Measurements from ENCODE around the gene CCDC24. TPM values are rescaled to one million over a fixed set of nuclear protein-coding genes. Genes with fewer than 3 reads are reported as not detected.
A peak's percentile ranks its signal among the peaks of the same experiment; 100 is the strongest.

Gene CCDC24
- total RNA-seq, 4 donors from 2014 or later, result 3.1 to 10.6 (median 7.0) TPM; not detected in 1

- H3K4me3 ChIP-seq, result no peak overlapping the region
- H3K27ac ChIP-seq, result no peak overlapping the region
- H3K27me3 ChIP-seq, result no peaks in the 10 kb centered on the region
- TF ChIP-seq POLR2A (IDR thresholded peaks at IDR 0.05) (no peak), CTCF (IDR thresholded peaks at IDR 0.05) (no peak)
- peaks cover 0 to 8% of the 10 kb centered on the region in 2 donors for H3K4me1 ChIP-seq
- intact Hi-C loops (cut with DNase I; ENCODE audit: low total_unique reads), result no loop called here
- H3K36me3 ChIP-seq, result no peaks in the 10 kb centered on the region
- H3K9me3 ChIP-seq, result no peaks in the 10 kb centered on the region
- no peak for DNase-seq
These were observed 33.6 kb downstream of the CCDC24 start for GRCh38 chr1:44024903-44025525.

- H3K27me3 ChIP-seq, result no peaks in the 10 kb centered on the region
- DNase-seq, result no peak
- H3K27ac ChIP-seq, result no peak overlapping the region
- H3K4me3 ChIP-seq, result no peak overlapping the region
- H3K36me3 ChIP-seq, result no peaks in the 10 kb centered on the region
- TF ChIP-seq POLR2A (IDR thresholded peaks at IDR 0.05) (no peak), CTCF (IDR thresholded peaks at IDR 0.05) (no peak)
- intact Hi-C loops (cut with DNase I; ENCODE audit: low total_unique reads), result no loop called here
- peaks cover 0 to 8% of the 10 kb centered on the region in 2 donors for H3K4me1 ChIP-seq
- no peaks in the 10 kb centered on the region for H3K9me3 ChIP-seq
These were observed 34.4 kb downstream of the CCDC24 start for GRCh38 chr1:44025816-44026215.

DNA sequence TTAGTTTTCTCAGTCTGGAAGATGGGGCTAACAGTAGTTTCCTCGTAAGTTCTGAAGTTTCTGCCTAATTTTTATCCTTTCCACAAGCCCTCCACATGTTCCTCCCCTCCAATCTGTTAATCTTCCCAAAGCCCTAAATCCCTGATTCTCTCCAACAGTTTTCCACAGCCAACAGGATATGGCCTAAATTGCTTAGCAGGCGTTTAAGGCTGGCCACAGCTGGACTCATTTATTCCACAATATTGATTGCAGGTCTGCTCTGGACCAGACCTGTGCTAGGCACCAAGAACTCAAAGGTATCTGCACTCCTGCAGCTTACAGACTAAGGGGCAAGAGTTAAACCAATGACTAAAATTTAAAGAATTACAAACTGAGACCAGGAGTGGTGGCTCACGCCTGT is 35.9 kb downstream of the CCDC24 start:
- peaks cover 0 to 11% of the 10 kb centered on the region in 2 donors for H3K4me1 ChIP-seq
- H3K27me3 ChIP-seq, result no peaks in the 10 kb centered on the region
- DNase-seq, result no peak
- no peak overlapping the region for H3K4me3 ChIP-seq
- TF ChIP-seq CTCF (IDR thresholded peaks at IDR 0.05), result no peak
- no peak for TF ChIP-seq POLR2A (IDR thresholded peaks at IDR 0.05)
- no peaks in the 10 kb centered on the region for H3K36me3 ChIP-seq
- no peaks in the 10 kb centered on the region for H3K9me3 ChIP-seq
- no peak overlapping the region for H3K27ac ChIP-seq
- intact Hi-C loops (cut with DNase I; ENCODE audit: low total_unique reads), result no loop called here

GRCh38 chr1:44029260-44029910 is 38.0 kb downstream of the CCDC24 start:
- H3K9me3 ChIP-seq, result no peaks in the 10 kb centered on the region
- H3K27ac ChIP-seq, result peak overlapping the region; percentile 90 to 94
- no peaks in the 10 kb centered on the region for H3K36me3 ChIP-seq
- peaks cover 0 to 11% of the 10 kb centered on the region in 2 donors for H3K4me1 ChIP-seq
- H3K4me3 ChIP-seq, result peak overlapping the region; percentile 64 to 84
- no peaks in the 10 kb centered on the region for H3K27me3 ChIP-seq
- TF ChIP-seq POLR2A (IDR thresholded peaks at IDR 0.05) (no peak), CTCF (IDR thresholded peaks at IDR 0.05) (no peak)
- no peak for DNase-seq
- intact Hi-C loops (cut with DNase I; ENCODE audit: low total_unique reads), result no loop called here

DNA sequence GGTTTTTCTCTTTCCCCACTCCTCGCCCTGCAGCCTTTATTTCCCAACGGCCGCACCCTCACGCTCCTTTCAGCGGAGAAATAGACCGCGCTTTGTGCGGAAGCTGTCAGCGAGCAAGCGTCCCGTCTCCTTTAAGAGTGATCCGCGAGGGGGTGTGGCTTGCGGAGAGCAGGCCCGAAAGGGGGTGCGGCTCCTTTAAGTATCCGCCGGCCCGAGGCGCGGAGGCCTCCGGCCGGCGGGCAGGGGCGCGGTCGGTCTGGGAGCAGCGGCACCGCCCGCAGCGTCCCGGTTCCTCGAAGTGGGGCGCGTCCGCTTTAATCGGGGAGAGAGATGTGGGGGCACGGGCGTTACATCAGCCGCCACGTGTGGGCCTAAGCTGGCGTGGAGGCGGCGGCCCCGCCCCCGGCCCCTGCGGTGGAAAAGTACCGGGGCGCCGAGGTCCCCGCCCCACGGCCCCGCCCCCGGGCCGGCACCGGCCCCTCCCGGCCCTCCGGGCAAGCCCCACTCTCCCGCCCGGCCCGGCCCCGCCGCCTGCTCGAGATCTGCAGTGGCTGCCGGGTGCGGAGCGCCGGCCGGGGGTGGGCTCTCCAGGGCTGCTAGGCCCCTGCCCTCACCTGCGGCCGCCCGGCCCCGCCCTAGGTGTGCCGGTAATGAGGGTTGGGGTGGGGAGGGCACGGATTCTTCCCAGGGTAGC is 38.7 kb downstream of the CCDC24 start:
- no peaks in the 10 kb centered on the region for H3K9me3 ChIP-seq
- no peaks in the 10 kb centered on the region for H3K27me3 ChIP-seq
- peaks cover 0 to 15% of the 10 kb centered on the region in 2 donors for H3K4me1 ChIP-seq
- TF ChIP-seq POLR2A (IDR thresholded peaks at IDR 0.05) (peak; percentile 59 to 63), CTCF (IDR thresholded peaks at IDR 0.05) (peak in 1 of 4 experiments; percentile 36)
- no peaks in the 10 kb centered on the region for H3K36me3 ChIP-seq
- peak overlapping the region; percentile 64 to 84 for H3K4me3 ChIP-seq
- intact Hi-C loops (cut with DNase I; ENCODE audit: low total_unique reads), result no loop called here
- H3K27ac ChIP-seq, result peak overlapping the region; percentile 90 to 94
- DNase-seq, result peak; percentile 87 to 88
